GM12878 (cell line): Measurements from ENCODE around the gene LEMD3. TPM values are rescaled to one million over a fixed set of nuclear protein-coding genes. Genes with fewer than 3 reads are reported as not detected.

Experiments
- ATAC-seq: fragments of 200-7000 bp; cut with Tn5 transposase; 3 replicates; pipeline ENCODE4 v1.9.1; 2020; ENCODE audit warnings: mild to moderate bottlenecking, moderate library complexity
- BruUV-seq: library from RNA; stranded (reverse); fragments of 400-500 nt; replicated peaks from 2 replicates; lab custom pipeline; 2021; lab: Mats Ljungman, UMichigan
- CTCF ChIA-PET: fragments of 300-600 bp; sonication (Branson Sonifier 250); formaldehyde crosslinking; extraction: SDS; loops from one replicate; lab custom pipeline; 2021; ENCODE audit warnings: inconsistent platforms; lab: Yijun Ruan, JAX
- POLR2A ChIA-PET: fragments of 350-600 bp; formaldehyde crosslinking; extraction: SDS; loops from one replicate; lab custom pipeline; 2021; ENCODE audit warnings: inconsistent platforms; lab: Charles Lee
- RAD21 ChIA-PET: fragments of 300-600 bp; sonication (Branson Sonifier 250); formaldehyde crosslinking; loops from one replicate; lab custom pipeline; 2023; ENCODE audit warnings: antibody characterized with exemption; ENCODE audit not compliant: unreplicated experiment; lab: Charles Lee
- SMC1A ChIA-PET: fragments of 300-600 bp; sonication (Branson Sonifier 250); formaldehyde crosslinking; loops from one replicate; lab custom pipeline; 2023; ENCODE audit not compliant: unreplicated experiment, uncharacterized antibody; lab: Charles Lee
- DNase-seq: peaks from one replicate; pipeline ENCODE4 v3.0.0-alpha.2; 2011; ENCODE audit warnings: low read depth, low spot score
- FAIRE-seq: peaks from 3 replicates; lab custom pipeline; 2011; peaks lifted over from hg19 to GRCh38; lab: Jason Lieb, UNC
- H2AFZ ChIP-seq: 2 replicates; pipeline ENCODE4 v1.6.0; 2011; ENCODE audit warnings: low read depth, low read length, control low read depth; ENCODE audit not compliant: control insufficient read depth
- H3K27ac ChIP-seq: 2 replicates; pipeline ENCODE4 v1.5.1; 2011; ENCODE audit warnings: control low read depth; ENCODE audit not compliant: control insufficient read depth, insufficient read depth
- H3K27me3 ChIP-seq, 2 experiments: replicated peaks in 1 of 2; 2 replicates each; pipeline versions ENCODE4 v1.6.0 to v1.6.1; 2011; ENCODE audit warnings: low read length in 1 of 2; ENCODE audit not compliant: control insufficient read depth in 2 of 2, insufficient read depth in 2 of 2
- H3K36me3 ChIP-seq, 2 experiments: 2 replicates each; pipeline ENCODE4 v1.5.1; 2011; ENCODE audit warnings: low read length in 1 of 2; ENCODE audit not compliant: control insufficient read depth in 2 of 2, insufficient read depth in 2 of 2
- H3K4me1 ChIP-seq: 2 replicates; pipeline ENCODE4 v1.6.1; 2011; ENCODE audit warnings: mild to moderate bottlenecking, low read length, moderate library complexity, mixed read lengths; ENCODE audit not compliant: control insufficient read depth, insufficient read depth
- H3K4me2 ChIP-seq: 2 replicates; pipeline ENCODE4 v1.6.0; 2011; ENCODE audit warnings: control low read depth; ENCODE audit not compliant: control insufficient read depth, insufficient read depth
- H3K4me3 ChIP-seq: fragments of 200-600 bp; sonication (generic); 2 replicates; pipeline ENCODE4 v1.5.1; 2016
- H3K79me2 ChIP-seq: 2 replicates; pipeline ENCODE4 v1.6.0; 2011; ENCODE audit warnings: low read length; ENCODE audit not compliant: control insufficient read depth, insufficient read depth
- H3K9ac ChIP-seq: 2 replicates; pipeline ENCODE4 v1.8.0; 2011; ENCODE audit warnings: low read length, control low read depth, mixed read lengths; ENCODE audit not compliant: control insufficient read depth, insufficient read depth
- H3K9me3 ChIP-seq: replicated peaks from 3 replicates; pipeline ENCODE4 v1.5.1; 2011; ENCODE audit warnings: mild to moderate bottlenecking, low read length; ENCODE audit not compliant: control insufficient read depth, insufficient read depth
- H4K20me1 ChIP-seq: 2 replicates; pipeline ENCODE4 v1.6.0; 2011; ENCODE audit not compliant: control insufficient read depth, insufficient read depth
- BCL3 ChIP-seq: IDR thresholded peaks from 2 replicates; pipeline ENCODE4 v1.6.1; 2011; ENCODE audit warnings: borderline replicate concordance, low read depth, mild to moderate bottlenecking, moderate library complexity, low read length; ENCODE audit not compliant: insufficient read depth, poor library complexity, severe bottlenecking
- CBX3 ChIP-seq: fragments of 200-600 bp; sonication (generic); IDR thresholded peaks from 2 replicates; pipeline ENCODE4 v1.6.1; 2016; ENCODE audit warnings: low read depth, borderline replicate concordance
- CHD4 ChIP-seq: fragments of 200-600 bp; sonication (generic); IDR thresholded peaks from 2 replicates; pipeline ENCODE4 v1.6.1; 2016; ENCODE audit warnings: mild to moderate bottlenecking
- CREM ChIP-seq: IDR thresholded peaks from 2 replicates; pipeline ENCODE4 v1.6.1; 2014; ENCODE audit warnings: antibody characterized with exemption, low read depth
- IKZF1 ChIP-seq: fragments of 450-650 bp; conservative IDR thresholded peaks from 2 replicates; pipeline ENCODE4 v1.6.1; 2017; ENCODE audit warnings: antibody characterized with exemption, mild to moderate bottlenecking
- LARP7 ChIP-seq: fragments of 450-650 bp; IDR thresholded peaks from 2 replicates; pipeline ENCODE4 v1.6.1; 2017; ENCODE audit warnings: mild to moderate bottlenecking
- MEF2B ChIP-seq: fragments of 450-650 bp; IDR thresholded peaks from 2 replicates; pipeline ENCODE4 v1.6.1; 2018; ENCODE audit warnings: mild to moderate bottlenecking, moderate library complexity; ENCODE audit not compliant: partially characterized antibody, poor library complexity, severe bottlenecking
- MTA2 ChIP-seq: fragments of 450-650 bp; IDR thresholded peaks from 2 replicates; pipeline ENCODE4 v1.6.1; 2016; ENCODE audit warnings: low read depth, mild to moderate bottlenecking, moderate library complexity
- NR2F1 ChIP-seq: fragments of 450-650 bp; conservative IDR thresholded peaks from 2 replicates; pipeline ENCODE4 v1.6.1; 2017; ENCODE audit warnings: mild to moderate bottlenecking
- POU2F2 ChIP-seq: IDR thresholded peaks from 3 replicates; pipeline ENCODE4 v1.6.1; 2011; ENCODE audit warnings: low read depth, mild to moderate bottlenecking, low read length, borderline replicate concordance
- SIX5 ChIP-seq: IDR thresholded peaks from 2 replicates; pipeline ENCODE4 v1.6.1; 2011; ENCODE audit warnings: mild to moderate bottlenecking, low read depth, low read length, moderate library complexity; ENCODE audit not compliant: severe bottlenecking
- SKIL ChIP-seq: fragments of 450-650 bp; IDR thresholded peaks from 2 replicates; pipeline ENCODE4 v1.6.1; 2017; ENCODE audit warnings: mild to moderate bottlenecking, low read depth, inconsistent platforms; ENCODE audit not compliant: poor library complexity, severe bottlenecking
- SREBF1 ChIP-seq: IDR thresholded peaks from 2 replicates; pipeline ENCODE4 v1.6.1; 2012; ENCODE audit warnings: mild to moderate bottlenecking, low read length
- WGBS: methylation state at CpG from one replicate; pipeline ENCODE4 v1.1.6; 2016; ENCODE audit warnings: low lambda C conversion rate; ENCODE audit not compliant: insufficient replicate concordance, insufficient coverage; ENCODE audit errors: missing lambda C conversion rate; 5-methylcytosine and 5-hydroxymethylcytosine counted together
- in situ Hi-C: fragments of 300-500 bp; cut with MboI; formaldehyde crosslinking; loops from 9 replicates; pipeline ENCODE4 v1.14.3; 2018; ENCODE audit warnings: mixed read lengths
- intact Hi-C: fragments of 100-400 bp; cut with micrococcal nuclease; formaldehyde crosslinking; loops from one replicate; pipeline ENCODE4 v1.14.2; 2022; ENCODE audit not compliant: unreplicated experiment
- polyA plus RNA-seq, 11 experiments: library from polyadenylated mRNA; depleted of rRNA in 4 of 11; unstranded in 6 of 11; stranded (reverse) in 5 of 11; fragments of >200 nt; fragmentation: Nextera tagmentation in 4 of 11; fragmentation: Illumina TruSeq in 1 of 11; extraction: Ambion mirVana in 4 of 11; extraction: Trizol in 1 of 11; gene quantifications; 1 replicate in 1 of 11; 2 replicates in 10 of 11; pipeline versions ENCODE4 v1.2.1 to v1.2.3, GENCODE V29; 2011 to 2016; ENCODE audit warnings: inconsistent platforms in 2 of 11, missing spikeins in 2 of 11, low read depth in 1 of 11
- total RNA-seq, 4 experiments: library from RNA; depleted of rRNA in 3 of 4; stranded (reverse); fragments of >200 nt in 3 of 4; fragmentation: Illumina TruSeq in 1 of 4; extraction: Trizol in 1 of 4; gene quantifications; 2 replicates each; pipeline versions ENCODE4 v1.2.1 to v1.2.3, GENCODE V29; 2013 to 2021

LEMD3 gene
- total and polyA plus RNA-seq, 10 of the 15 experiments (the other 5 are each of a cell fraction or from before 2014, with no cell fraction given) = 7.5 to 26.0 (median 16.5) TPM

GRCh38 chr12:65199604-65200003 lies 30.2 kb downstream of the LEMD3 start:
- ChIA-PET POLR2A (no interaction called here), CTCF (interaction anchor here (1.1 to 1.8 kb wide), 3 partner anchors 9 to 404 kb away, joined by 3 to 5 read pairs (median 5); no protein-coding TSS in a partner anchor), SMC1A (interaction anchor here (1.8 kb wide), 1 partner anchor 9 kb away, joined by 8 read pairs; no protein-coding TSS in a partner anchor), RAD21 (interaction anchor here (1.4 kb wide), 1 partner anchor 32 kb away, joined by 3 read pairs; no protein-coding TSS in a partner anchor)
- TF ChIP-seq MEF2B = no peak
- TF ChIP-seq POU2F2 = no peak
- TF ChIP-seq LARP7 = no peak
- no peak for TF ChIP-seq SKIL
- TF ChIP-seq CHD4 = no peak
- no peak for TF ChIP-seq SREBF1
- TF ChIP-seq BCL3 = no peak
- TF ChIP-seq IKZF1 = no peak
- no peak for TF ChIP-seq NR2F1
- no peak for TF ChIP-seq CREM
- no peak for TF ChIP-seq MTA2
- TF ChIP-seq CBX3 = no peak
- no peak for TF ChIP-seq SIX5
- Histone ChIP-seq H3K9ac (no peak overlapping the region), H3K9me3 (peaks cover 8% of the 10 kb centered on the region; the same call in 2 of the 3 replicates), H3K36me3 (peaks cover 0 to 6% of the 10 kb centered on the region in 2 experiments; a peak in 3 of 4 replicates), H4K20me1 (no peaks in the 10 kb centered on the region), H3K79me2 (peaks cover 53% of the 10 kb centered on the region), H3K4me2 (no peak overlapping the region), H3K4me1 (peaks cover 6% of the 10 kb centered on the region), H3K4me3 (no peak overlapping the region), H2AFZ (no peak overlapping the region), H3K27ac (no peak overlapping the region), H3K27me3 (no peaks in the 10 kb centered on the region)
- 98% methylated on average over 2 of the region's 2 CpGs for WGBS
- FAIRE-seq (no peak), ATAC-seq (no peak), DNase-seq (no peak)
- intact Hi-C loops = no loop called here
- in situ Hi-C loops = no loop called here
- BruUV-seq = no TSS peak
